Activated CD8-positive, alpha-beta T cell treated with anti-CD3 and anti-CD28 coated beads for 36 hours (primary cell): ENCODE data around the gene STAT2. TPM values are rescaled to one million over a fixed set of nuclear protein-coding genes. Genes with fewer than 3 reads are reported as not detected.
A peak's percentile ranks its signal among the peaks of the same experiment; 100 is the strongest.

Experiments
- ATAC-seq: fragments of 200-7000 bp; cut with Tn5 transposase; one replicate; pipeline ENCODE4 v1.10.0; 2021; ENCODE audit warnings: mild to moderate bottlenecking, moderate library complexity
- CTCF ChIA-PET: fragments of 350-600 bp; sonication (Branson Sonifier 250); formaldehyde crosslinking; loops from one replicate; lab custom pipeline; 2021; ENCODE audit warnings: antibody characterized with exemption; lab: Charles Lee
- POLR2A ChIA-PET: fragments of 350-600 bp; sonication (Branson Sonifier 250); formaldehyde crosslinking; loops from one replicate; lab custom pipeline; 2021; ENCODE audit warnings: antibody characterized with exemption; lab: Charles Lee
- DNase-seq: peaks from one replicate; pipeline ENCODE4 v3.0.0-alpha.2; 2020
- H3K27ac Mint-ChIP-seq: one replicate; pipeline ENCODE4 v1.8.0; 2021; ENCODE audit warnings: mild to moderate bottlenecking, mixed read lengths
- H3K27me3 Mint-ChIP-seq: one replicate; pipeline ENCODE4 v1.8.0; 2021; ENCODE audit warnings: mixed read lengths
- H3K36me3 Mint-ChIP-seq: one replicate; pipeline ENCODE4 v1.8.0; 2021; ENCODE audit warnings: low read depth, mixed read lengths
- H3K4me1 Mint-ChIP-seq: one replicate; pipeline ENCODE4 v1.8.0; 2021; ENCODE audit warnings: low read depth, mixed read lengths
- H3K4me3 Mint-ChIP-seq: one replicate; pipeline ENCODE4 v1.8.0; 2021; ENCODE audit warnings: mild to moderate bottlenecking, moderate library complexity, mixed read lengths
- H3K9me3 Mint-ChIP-seq: one replicate; pipeline ENCODE4 v1.8.0; 2021; ENCODE audit warnings: mixed read lengths
- CTCF ChIP-seq: fragments of 200-600 bp; IDR thresholded peaks from one replicate; pipeline ENCODE4 v1.8.0; 2022; ENCODE audit warnings: antibody characterized with exemption, mild to moderate bottlenecking
- intact Hi-C: fragments of 100-400 bp; cut with micrococcal nuclease; formaldehyde crosslinking; loops from one replicate; pipeline ENCODE4 v1.10.0; 2022
- total RNA-seq, 2 experiments: library from RNA; stranded (reverse); gene quantifications; one replicate each; pipeline ENCODE4 v1.2.3, GENCODE V29; 2021

Gene STAT2
- total RNA-seq, 2 experiments from 2014 or later, result 64.4 to 69.7 TPM

- Mint-ChIP-seq H3K36me3 (peaks cover 30% of the 10 kb centered on the region), H3K4me3 (no peak overlapping the region), H3K9me3 (no peaks in the 10 kb centered on the region), H3K27ac (no peak overlapping the region), H3K27me3 (no peaks in the 10 kb centered on the region), H3K4me1 (peaks cover under 1% of the 10 kb centered on the region)
- CTCF ChIA-PET, result interaction anchor here (1.0 to 1.5 kb wide), 3 partner anchors 29 to 101 kb away, joined by 3 to 4 read pairs (median 3); no protein-coding TSS in a partner anchor
- TF ChIP-seq CTCF, result no peak
- ATAC-seq (no peak), DNase-seq (no peak)
- POLR2A ChIA-PET, result interaction anchor here (1.0 kb wide), 1 partner anchor 141 kb away, joined by 3 read pairs; no protein-coding TSS in a partner anchor
- intact Hi-C loops, result no loop called here
These were observed 52.5 kb downstream of the STAT2 start for GRCh38 chr12:56307221-56307965.

GRCh38 chr12:56304872-56305590 is 54.9 kb downstream of the STAT2 start:
- POLR2A ChIA-PET, result no interaction called here
- Mint-ChIP-seq H3K9me3 (no peaks in the 10 kb centered on the region), H3K27ac (no peak overlapping the region), H3K4me3 (no peak overlapping the region), H3K36me3 (peaks cover 25% of the 10 kb centered on the region), H3K4me1 (peaks cover 16% of the 10 kb centered on the region), H3K27me3 (no peaks in the 10 kb centered on the region)
- TF ChIP-seq CTCF, result no peak
- CTCF ChIA-PET, result interaction anchor here (0.6 to 1.8 kb wide), 2 partner anchors 115 to 159 kb away, joined by 3 to 4 read pairs; partner anchors contain the start of gene SMARCC2
- intact Hi-C loops, result no loop called here
- DNase-seq, result no peak
- no peak for ATAC-seq

- ATAC-seq, result no peak
- Mint-ChIP-seq H3K27ac (no peak overlapping the region), H3K9me3 (no peaks in the 10 kb centered on the region), H3K4me1 (peaks cover 16% of the 10 kb centered on the region), H3K27me3 (no peaks in the 10 kb centered on the region), H3K36me3 (peaks cover 26% of the 10 kb centered on the region), H3K4me3 (no peak overlapping the region)
- no peak for DNase-seq
- intact Hi-C loops, result no loop called here
- POLR2A ChIA-PET, result no interaction called here
- TF ChIP-seq CTCF, result no peak
- CTCF ChIA-PET, result interaction anchor here (1.8 kb wide), 1 partner anchor 160 kb away, joined by 4 read pairs; no protein-coding TSS in a partner anchor
These were observed 55.6 kb downstream of the STAT2 start for GRCh38 chr12:56304276-56304675.

GRCh38 chr12:56300644-56301464 is 59.1 kb downstream of the STAT2 start:
- Mint-ChIP-seq H3K9me3 (no peaks in the 10 kb centered on the region), H3K27ac (peak overlapping the region; percentile 94), H3K4me3 (peak overlapping the region; percentile 93), H3K36me3 (peaks cover 41% of the 10 kb centered on the region), H3K4me1 (peaks cover 43% of the 10 kb centered on the region), H3K27me3 (no peaks in the 10 kb centered on the region)
- ChIA-PET POLR2A (interaction anchor here (0.6 to 2.9 kb wide), 9 partner anchors 9 to 170 kb away, joined by 3 to 10 read pairs (median 4); partner anchors contain the start of gene PAN2), CTCF (interaction anchor here (0.8 to 1.2 kb wide), 5 partner anchors 23 to 149 kb away, joined by 3 read pairs; partner anchors contain the start of gene MYL6B)
- DNase-seq (no peak), ATAC-seq (no peak)
- intact Hi-C loops, result no loop called here
- no peak for TF ChIP-seq CTCF
